Measurements from ENCODE around the gene ATP1B4.

The ATP1B4 gene

DNA sequence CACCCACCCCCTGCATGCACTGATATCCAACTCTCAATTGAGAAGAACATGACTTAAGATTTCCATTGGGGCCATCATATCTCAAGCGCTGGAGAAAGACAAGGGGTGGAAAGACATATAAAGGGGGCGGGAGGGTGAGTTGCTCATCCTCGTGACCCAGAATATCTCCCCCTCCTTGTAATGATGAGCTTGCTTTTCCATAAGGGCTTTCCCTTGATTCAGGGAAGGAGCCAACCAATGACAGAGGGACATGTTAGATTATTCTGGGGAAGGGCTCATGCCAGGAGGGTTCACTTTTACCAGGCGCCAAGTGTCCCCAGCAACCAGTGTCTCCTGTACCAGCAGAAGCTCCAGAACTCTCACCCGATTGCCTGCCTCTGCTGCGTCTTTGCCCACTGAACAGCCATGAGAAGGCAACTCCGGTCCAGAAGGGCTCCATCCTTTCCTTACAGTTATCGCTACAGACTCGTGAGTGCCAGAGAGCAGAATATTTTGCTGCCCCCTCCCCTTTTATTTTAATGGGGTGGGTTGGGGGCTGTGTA lies at the start of gene ATP1B4:
ATP1B4 (plus strand) TSS at position 326 of the 542 bp plus-strand sequence; CDS start at position 406, 80 bp downstream.
- no peak within 1 kb of the TSS for H2AFZ ChIP-seq (ENCODE audit: low read length, unreplicated experiment)

GRCh38 chrX:120315776-120316175 lies 46.1 kb upstream of the ATP1B4 start:
- no peak overlapping the region for H3K27ac ChIP-seq (ENCODE audit: low read depth, low read length)
- H3K4me1 ChIP-seq (ENCODE audit: control insufficient read depth, insufficient read depth, low read length, unreplicated experiment): no peaks in the 10 kb centered on the region
- H3K4me3 ChIP-seq (ENCODE audit: low read depth, low read length): no peak overlapping the region
- H3K79me2 ChIP-seq (ENCODE audit: control insufficient read depth, insufficient read depth, low read length, unreplicated experiment): no peaks in the 10 kb centered on the region
- H3K36me3 ChIP-seq (ENCODE audit: insufficient read depth, low read length): no peaks in the 10 kb centered on the region
- H3K27me3 ChIP-seq (ENCODE audit: insufficient read depth, low read length): peaks cover 33% of the 10 kb centered on the region
- H2AFZ ChIP-seq (ENCODE audit: low read length, unreplicated experiment): no peak overlapping the region

More for the DNA sequence above, at the start of gene ATP1B4:
- H3K4me1 ChIP-seq (ENCODE audit: control insufficient read depth, insufficient read depth, low read length, unreplicated experiment): peaks cover 14% of the 10 kb centered on the region
- H3K79me2 ChIP-seq (ENCODE audit: control insufficient read depth, insufficient read depth, low read length, unreplicated experiment): no peaks in the 10 kb centered on the region
- H3K27ac ChIP-seq (ENCODE audit: low read depth, low read length): no peak within 1 kb of the TSS
- no peak within 1 kb of the TSS for H3K4me3 ChIP-seq (ENCODE audit: low read depth, low read length)
- no peaks in the 10 kb centered on the region for H3K27me3 ChIP-seq (ENCODE audit: insufficient read depth, low read length)
- H3K36me3 ChIP-seq (ENCODE audit: insufficient read depth, low read length): no peaks in the 10 kb centered on the region

DNA sequence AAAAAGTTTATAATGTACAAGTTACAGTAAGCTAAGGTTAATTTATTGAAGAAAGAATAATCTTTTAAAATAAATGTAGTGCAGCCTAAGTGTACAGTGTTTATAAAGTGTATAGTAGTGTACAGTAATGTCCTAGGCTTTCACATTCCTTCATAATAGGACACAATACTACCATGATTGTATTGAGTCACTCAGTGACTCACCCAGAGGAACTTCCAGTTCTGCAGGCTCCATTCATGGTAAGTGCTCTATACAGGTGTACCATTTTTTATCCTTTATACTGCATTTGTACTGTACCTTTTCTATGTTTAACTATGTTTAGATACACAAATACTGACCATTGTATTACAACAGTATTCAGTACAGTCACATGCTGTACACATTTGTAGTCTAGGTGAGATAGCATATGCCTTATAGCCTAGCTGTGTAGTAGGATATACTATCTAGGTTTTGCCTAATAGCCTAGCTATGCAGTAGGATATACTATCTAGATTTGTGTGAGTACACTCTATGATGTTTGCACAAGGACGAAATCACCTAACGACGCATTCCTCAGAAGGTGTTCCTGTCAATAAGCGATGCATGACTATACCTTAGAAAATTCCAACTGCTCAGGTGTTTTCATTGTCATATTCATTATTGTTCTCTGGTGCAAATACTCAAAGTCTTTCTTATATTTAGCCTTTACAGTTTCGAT lies 45.2 kb upstream of the ATP1B4 start:
- Histone ChIP-seq H3K27me3 (ENCODE audit: insufficient read depth, low read length) (peaks cover 27% of the 10 kb centered on the region), H3K27ac (ENCODE audit: low read depth, low read length) (no peak overlapping the region), H3K79me2 (ENCODE audit: control insufficient read depth, insufficient read depth, low read length, unreplicated experiment) (no peaks in the 10 kb centered on the region), H3K4me1 (ENCODE audit: control insufficient read depth, insufficient read depth, low read length, unreplicated experiment) (no peaks in the 10 kb centered on the region), H3K4me3 (ENCODE audit: low read depth, low read length) (no peak overlapping the region), H3K36me3 (ENCODE audit: insufficient read depth, low read length) (no peaks in the 10 kb centered on the region), H2AFZ (ENCODE audit: low read length, unreplicated experiment) (no peak overlapping the region)

DNA sequence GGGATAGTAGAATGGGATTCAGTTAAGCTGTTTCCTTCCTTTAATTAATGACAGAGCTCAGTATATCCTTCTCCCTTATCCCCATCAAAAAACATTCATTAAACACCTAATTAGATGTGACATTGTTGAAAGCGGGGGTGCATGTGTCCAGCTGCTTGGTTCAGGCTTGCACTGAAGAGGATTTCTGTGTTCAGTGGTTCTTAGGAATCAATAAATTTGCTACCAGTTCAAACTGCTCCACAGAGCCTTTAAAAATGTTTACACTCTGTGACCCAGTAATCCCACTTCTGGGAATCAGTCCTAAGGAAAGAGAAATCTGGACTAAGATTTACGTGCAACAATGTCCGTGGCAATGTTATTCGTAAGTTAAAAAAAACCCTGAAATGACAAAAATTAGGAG lies 43.5 kb upstream of the ATP1B4 start:
- Histone ChIP-seq H3K4me3 (ENCODE audit: low read depth, low read length) (no peak overlapping the region), H3K79me2 (ENCODE audit: control insufficient read depth, insufficient read depth, low read length, unreplicated experiment) (no peaks in the 10 kb centered on the region), H3K4me1 (ENCODE audit: control insufficient read depth, insufficient read depth, low read length, unreplicated experiment) (no peaks in the 10 kb centered on the region), H3K27me3 (ENCODE audit: insufficient read depth, low read length) (peaks cover 12% of the 10 kb centered on the region), H2AFZ (ENCODE audit: low read length, unreplicated experiment) (no peak overlapping the region), H3K27ac (ENCODE audit: low read depth, low read length) (no peak overlapping the region), H3K36me3 (ENCODE audit: insufficient read depth, low read length) (no peaks in the 10 kb centered on the region)

DNA sequence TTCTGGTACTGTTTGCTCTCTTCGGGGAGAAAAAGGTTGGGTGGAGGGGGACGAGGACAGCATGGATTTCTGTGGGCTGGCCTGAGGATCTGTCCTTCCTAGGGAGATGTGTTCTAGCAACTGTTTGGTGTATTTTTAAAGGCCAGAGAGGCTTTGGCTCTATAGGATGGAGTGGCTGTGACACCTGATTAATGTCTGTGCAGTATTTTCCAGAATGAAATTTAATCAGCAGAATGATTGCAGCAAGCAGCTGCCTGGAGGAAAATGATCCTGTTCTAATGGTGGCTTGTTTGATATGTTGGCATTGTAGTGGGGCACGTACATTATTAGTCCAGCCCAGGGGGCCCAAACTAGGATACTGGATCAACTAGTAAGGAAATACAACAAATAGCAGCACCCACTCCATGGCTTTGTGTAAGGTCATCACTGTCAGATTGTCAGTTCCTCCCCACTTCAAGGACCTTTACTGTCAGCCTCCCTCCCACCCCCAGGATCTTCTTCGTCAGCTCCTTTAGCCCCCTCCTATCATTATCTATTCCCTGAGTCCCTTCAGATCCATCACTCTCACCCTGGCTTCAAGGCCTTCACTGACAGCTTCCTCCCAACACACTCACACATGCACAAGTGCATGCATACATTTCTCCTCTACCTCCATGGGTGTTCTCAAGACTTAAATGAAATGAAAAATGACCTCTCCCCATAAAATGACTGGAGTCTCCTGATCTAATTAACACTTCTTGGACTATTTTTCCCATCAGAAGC lies 40.2 kb upstream of the ATP1B4 start:
- no peak overlapping the region for H3K27ac ChIP-seq (ENCODE audit: low read depth, low read length)
- no peaks in the 10 kb centered on the region for H3K36me3 ChIP-seq (ENCODE audit: insufficient read depth, low read length)
- H3K79me2 ChIP-seq (ENCODE audit: control insufficient read depth, insufficient read depth, low read length, unreplicated experiment): no peaks in the 10 kb centered on the region
- no peak overlapping the region for H2AFZ ChIP-seq (ENCODE audit: low read length, unreplicated experiment)
- H3K4me1 ChIP-seq (ENCODE audit: control insufficient read depth, insufficient read depth, low read length, unreplicated experiment): no peaks in the 10 kb centered on the region
- no peak overlapping the region for H3K4me3 ChIP-seq (ENCODE audit: low read depth, low read length)
- H3K27me3 ChIP-seq (ENCODE audit: insufficient read depth, low read length): peaks cover 10% of the 10 kb centered on the region

DNA sequence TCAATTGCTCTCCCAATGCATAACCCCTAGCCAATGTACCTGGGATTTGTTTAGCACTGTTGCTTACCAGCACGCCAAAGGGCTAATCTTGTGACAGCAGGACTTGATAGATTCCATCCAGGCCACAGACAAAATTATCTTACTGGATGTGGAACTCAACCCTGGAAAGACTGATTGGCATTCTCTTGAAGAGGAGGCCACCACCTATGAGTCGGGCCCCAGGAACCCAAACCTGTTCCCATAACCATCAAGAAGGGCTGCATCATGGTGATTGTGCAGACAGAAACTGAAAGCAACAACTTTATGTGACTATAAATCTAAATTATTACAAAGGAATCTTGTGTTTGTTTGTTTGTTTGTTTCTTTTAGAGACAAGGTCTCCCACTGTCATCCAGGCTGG lies 30.8 kb upstream of the ATP1B4 start:
- H2AFZ ChIP-seq (ENCODE audit: low read length, unreplicated experiment): no peak overlapping the region
- no peak overlapping the region for H3K27ac ChIP-seq (ENCODE audit: low read depth, low read length)
- H3K27me3 ChIP-seq (ENCODE audit: insufficient read depth, low read length): no peaks in the 10 kb centered on the region
- H3K36me3 ChIP-seq (ENCODE audit: insufficient read depth, low read length): no peaks in the 10 kb centered on the region
- H3K79me2 ChIP-seq (ENCODE audit: control insufficient read depth, insufficient read depth, low read length, unreplicated experiment): no peaks in the 10 kb centered on the region
- no peak overlapping the region for H3K4me3 ChIP-seq (ENCODE audit: low read depth, low read length)
- H3K4me1 ChIP-seq (ENCODE audit: control insufficient read depth, insufficient read depth, low read length, unreplicated experiment): no peaks in the 10 kb centered on the region

- H3K27ac ChIP-seq (ENCODE audit: low read depth, low read length): no peak overlapping the region
- H3K4me1 ChIP-seq (ENCODE audit: control insufficient read depth, insufficient read depth, low read length, unreplicated experiment): no peaks in the 10 kb centered on the region
- H3K4me3 ChIP-seq (ENCODE audit: low read depth, low read length): no peak overlapping the region
- H2AFZ ChIP-seq (ENCODE audit: low read length, unreplicated experiment): no peak overlapping the region
- no peaks in the 10 kb centered on the region for H3K36me3 ChIP-seq (ENCODE audit: insufficient read depth, low read length)
- no peaks in the 10 kb centered on the region for H3K27me3 ChIP-seq (ENCODE audit: insufficient read depth, low read length)
- no peaks in the 10 kb centered on the region for H3K79me2 ChIP-seq (ENCODE audit: control insufficient read depth, insufficient read depth, low read length, unreplicated experiment)
Observed at GRCh38 chrX:120332394-120332793, 29.5 kb upstream of the ATP1B4 start.

DNA sequence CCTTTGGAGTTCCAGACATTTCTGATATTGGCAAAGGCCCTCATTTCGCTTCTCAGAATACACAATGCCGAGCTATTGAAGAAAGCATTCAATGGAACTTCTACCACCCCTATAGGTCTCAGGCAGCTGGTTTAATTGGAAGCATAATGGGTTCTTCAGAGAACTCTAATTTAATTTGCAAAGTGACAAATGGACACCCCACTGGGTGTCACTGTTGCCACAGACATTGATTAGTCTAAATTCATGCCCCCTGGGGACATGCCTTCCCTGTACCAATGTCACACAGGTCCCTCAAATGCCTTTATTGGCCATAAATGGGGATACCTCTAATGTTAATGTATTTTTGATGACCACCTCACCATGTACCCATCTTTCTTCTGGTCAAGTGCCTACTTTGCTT lies 27.7 kb upstream of the ATP1B4 start:
- Histone ChIP-seq H2AFZ (ENCODE audit: low read length, unreplicated experiment) (no peak overlapping the region), H3K4me1 (ENCODE audit: control insufficient read depth, insufficient read depth, low read length, unreplicated experiment) (no peaks in the 10 kb centered on the region), H3K27me3 (ENCODE audit: insufficient read depth, low read length) (no peaks in the 10 kb centered on the region), H3K36me3 (ENCODE audit: insufficient read depth, low read length) (no peaks in the 10 kb centered on the region), H3K27ac (ENCODE audit: low read depth, low read length) (no peak overlapping the region), H3K4me3 (ENCODE audit: low read depth, low read length) (no peak overlapping the region), H3K79me2 (ENCODE audit: control insufficient read depth, insufficient read depth, low read length, unreplicated experiment) (no peaks in the 10 kb centered on the region)

DNA sequence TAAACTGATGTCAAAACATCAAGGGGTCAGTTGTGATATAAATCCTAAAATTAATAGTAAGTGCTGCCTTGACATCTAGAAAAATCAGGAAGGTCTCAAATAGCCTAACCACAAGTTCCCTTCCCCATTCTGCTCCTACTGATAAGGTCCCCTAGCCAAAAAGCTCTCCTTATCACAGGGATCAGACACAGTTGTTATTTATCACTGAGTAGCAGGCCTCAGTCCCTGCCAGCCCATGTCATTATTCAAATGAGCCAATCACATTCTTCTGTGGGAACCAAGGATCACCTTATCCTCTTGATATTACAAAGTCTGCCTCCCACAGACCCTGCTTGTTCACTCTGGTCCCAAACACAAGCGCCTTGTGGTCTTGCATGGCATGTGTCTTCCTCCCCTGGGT lies 27.3 kb upstream of the ATP1B4 start:
- H3K27ac ChIP-seq (ENCODE audit: low read depth, low read length): no peak overlapping the region
- H3K4me3 ChIP-seq (ENCODE audit: low read depth, low read length): no peak overlapping the region
- H3K27me3 ChIP-seq (ENCODE audit: insufficient read depth, low read length): no peaks in the 10 kb centered on the region
- no peaks in the 10 kb centered on the region for H3K4me1 ChIP-seq (ENCODE audit: control insufficient read depth, insufficient read depth, low read length, unreplicated experiment)
- no peak overlapping the region for H2AFZ ChIP-seq (ENCODE audit: low read length, unreplicated experiment)
- no peaks in the 10 kb centered on the region for H3K79me2 ChIP-seq (ENCODE audit: control insufficient read depth, insufficient read depth, low read length, unreplicated experiment)
- H3K36me3 ChIP-seq (ENCODE audit: insufficient read depth, low read length): no peaks in the 10 kb centered on the region

DNA sequence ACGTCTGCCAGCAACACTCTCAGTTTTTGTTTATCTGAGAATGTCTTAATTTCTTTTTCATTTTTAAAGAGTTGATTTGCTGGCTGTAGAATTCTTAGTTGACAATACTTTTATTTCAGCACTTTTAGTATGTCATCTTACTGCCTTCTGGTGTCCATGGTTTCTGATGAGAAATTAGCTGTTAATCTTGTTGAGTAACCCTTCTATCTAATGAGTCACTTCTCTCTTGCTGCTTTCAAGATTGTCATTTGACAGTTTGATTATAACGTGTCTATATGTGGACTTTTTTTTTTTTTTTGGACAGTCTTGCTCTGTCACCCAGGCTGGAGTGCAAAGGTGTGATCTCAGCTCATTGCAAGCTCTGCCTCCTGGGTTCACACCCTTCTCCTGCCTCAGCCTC lies 26.6 kb upstream of the ATP1B4 start:
- Histone ChIP-seq H3K4me1 (ENCODE audit: control insufficient read depth, insufficient read depth, low read length, unreplicated experiment) (no peaks in the 10 kb centered on the region), H3K27me3 (ENCODE audit: insufficient read depth, low read length) (no peaks in the 10 kb centered on the region)

DNA sequence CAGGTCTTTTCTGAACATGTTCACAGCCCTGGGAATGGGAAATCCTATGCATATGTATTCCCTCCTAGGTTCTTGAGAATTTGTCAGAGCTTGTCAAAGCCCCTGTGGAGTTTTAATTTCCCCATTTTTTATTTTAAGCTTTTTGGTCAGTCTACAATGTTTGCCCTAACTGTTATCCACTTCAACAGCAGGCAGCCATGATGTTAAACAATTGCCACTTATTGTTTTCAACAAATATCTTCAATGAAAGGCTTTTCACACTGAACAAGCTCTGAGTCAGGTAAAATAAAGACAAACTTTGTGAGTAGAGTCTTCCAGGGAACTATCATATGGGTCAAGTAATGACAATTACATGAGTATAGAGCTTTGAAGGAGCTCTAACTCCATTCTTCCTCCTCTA lies 25.0 kb upstream of the ATP1B4 start:
- Histone ChIP-seq H3K4me1 (ENCODE audit: control insufficient read depth, insufficient read depth, low read length, unreplicated experiment) (no peaks in the 10 kb centered on the region), H3K79me2 (ENCODE audit: control insufficient read depth, insufficient read depth, low read length, unreplicated experiment) (no peaks in the 10 kb centered on the region), H3K36me3 (ENCODE audit: insufficient read depth, low read length) (no peaks in the 10 kb centered on the region), H3K27ac (ENCODE audit: low read depth, low read length) (no peak overlapping the region), H3K27me3 (ENCODE audit: insufficient read depth, low read length) (peaks cover 10% of the 10 kb centered on the region; the same call in 1 of the 2 replicates), H2AFZ (ENCODE audit: low read length, unreplicated experiment) (no peak overlapping the region), H3K4me3 (ENCODE audit: low read depth, low read length) (no peak overlapping the region)

More for the DNA sequence above, 26.6 kb upstream of the ATP1B4 start:
- no peak overlapping the region for H3K27ac ChIP-seq (ENCODE audit: low read depth, low read length)
- no peaks in the 10 kb centered on the region for H3K79me2 ChIP-seq (ENCODE audit: control insufficient read depth, insufficient read depth, low read length, unreplicated experiment)
- H2AFZ ChIP-seq (ENCODE audit: low read length, unreplicated experiment): no peak overlapping the region
- H3K4me3 ChIP-seq (ENCODE audit: low read depth, low read length): no peak overlapping the region
- no peaks in the 10 kb centered on the region for H3K36me3 ChIP-seq (ENCODE audit: insufficient read depth, low read length)

Measured in ACC112 (cell line).